Cardiac fibroblast (primary cell): ENCODE data around the gene SH2B3.
"Not testable (repeated sequence)": the region's sequence is repeated elsewhere in the genome, so short reads cannot be mapped to it uniquely, and the experiment has no call there.

Source experiments
- DNase-seq, 2 donors: peaks; one replicate each; pipeline versions ENCODE4 v3.0.0 to v3.0.0-alpha.2; 2010; ENCODE audit warnings: low read depth in 2 of 2
- H3K4me3 ChIP-seq, 2 donors: replicated peaks in 1 of 2; 1 replicate in 1 of 2; 2 replicates in 1 of 2; pipeline ENCODE4 v1.5.1; 2011; ENCODE audit warnings: low read depth in 2 of 2, low read length in 2 of 2, mild to moderate bottlenecking in 2 of 2, moderate library complexity in 1 of 2
- CTCF ChIP-seq: IDR thresholded peaks from one replicate; pipeline ENCODE4 v1.5.1; 2011; ENCODE audit warnings: low read depth, mild to moderate bottlenecking, low read length, inconsistent platforms

The SH2B3 gene

GRCh38 chr12:111387747-111388323 lies 17.9 kb upstream of the SH2B3 start:
- no peak overlapping the region for H3K4me3 ChIP-seq
- no peak for DNase-seq
- TF ChIP-seq CTCF = no peak

- no peak for DNase-seq
- TF ChIP-seq CTCF = no peak
- H3K4me3 ChIP-seq = no peak overlapping the region
Measured at GRCh38 chr12:111389635-111390034, 16.1 kb upstream of the SH2B3 start.

- DNase-seq = no peak
- TF ChIP-seq CTCF = no peak
Measured at GRCh38 chr12:111390910-111391309, 14.8 kb upstream of the SH2B3 start.

DNA sequence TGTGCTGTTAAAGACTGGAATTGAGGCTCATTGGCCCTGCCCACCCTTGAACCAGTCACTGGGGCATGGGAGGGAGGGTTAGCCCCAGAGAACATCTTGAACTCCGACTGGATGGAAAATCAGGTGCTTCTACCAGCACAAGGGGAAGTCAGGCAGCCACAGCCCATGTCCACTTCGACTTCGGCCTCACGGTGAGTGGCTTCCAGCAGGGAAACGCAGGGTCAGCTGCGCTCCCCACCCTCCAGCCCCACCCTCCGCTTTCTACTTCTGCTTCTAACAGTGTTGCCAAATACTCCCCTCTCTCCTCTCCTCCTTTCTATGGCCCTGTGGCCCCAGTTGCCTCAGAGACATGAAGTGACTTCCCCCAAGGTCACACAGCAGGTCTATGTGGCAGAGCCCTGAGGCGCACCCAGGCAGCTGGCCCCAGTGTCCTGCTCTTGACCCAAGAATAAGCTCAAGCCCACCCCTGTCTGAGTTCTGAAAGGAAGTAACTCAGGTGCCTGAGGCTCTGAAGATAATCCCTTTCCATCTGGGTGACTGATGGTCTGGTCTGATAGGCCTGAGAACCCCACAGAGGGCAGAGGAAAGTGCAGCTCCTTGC lies 11.9 kb upstream of the SH2B3 start:
- no peak overlapping the region for H3K4me3 ChIP-seq
- no peak for DNase-seq
- TF ChIP-seq CTCF = no peak

More at GRCh38 chr12:111390910-111391309, 14.8 kb upstream of the SH2B3 start:
- H3K4me3 ChIP-seq = no peak overlapping the region

DNA sequence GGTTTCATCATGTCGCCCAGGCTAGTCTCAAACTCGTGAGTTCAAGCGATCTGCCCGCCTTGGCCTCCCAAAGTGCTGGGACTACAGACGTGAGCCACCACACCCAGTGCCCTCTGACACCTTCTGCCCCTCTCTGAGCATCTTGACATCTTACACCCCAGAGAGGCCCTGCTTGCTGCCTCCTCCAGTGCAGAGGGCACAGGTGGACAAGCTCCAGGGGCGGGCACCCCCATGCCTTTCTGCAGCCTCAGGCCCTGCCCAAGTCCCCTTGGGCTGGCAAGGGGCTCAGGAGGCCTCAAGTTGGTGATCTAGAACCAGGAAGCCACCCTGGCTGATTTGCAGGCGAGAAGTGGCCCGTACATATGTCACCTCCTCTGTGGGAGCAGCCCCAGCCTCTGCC lies 11.2 kb upstream of the SH2B3 start:
- TF ChIP-seq CTCF = no peak
- DNase-seq = no peak
- H3K4me3 ChIP-seq = no peak overlapping the region

- no peak for DNase-seq
- H3K4me3 ChIP-seq = no peak overlapping the region
- no peak for TF ChIP-seq CTCF
Measured at GRCh38 chr12:111395336-111396187, 10.2 kb upstream of the SH2B3 start.

- DNase-seq, H3K4me3 ChIP-seq: not testable (repeated sequence)
Measured at GRCh38 chr12:111396271-111396670, 9.5 kb upstream of the SH2B3 start.
